Neural progenitor cell (in vitro differentiated cells): ENCODE data around the gene IQGAP1.

Experiments
- CTCF ChIP-seq: fragments of 200-600 bp; sonication (generic); IDR thresholded peaks from 2 replicates; pipeline ENCODE4 v1.5.1; 2017; ENCODE audit warnings: antibody characterized with exemption, mild to moderate bottlenecking
- EZH2 ChIP-seq: fragments of 200-600 bp; sonication (generic); IDR thresholded peaks from 2 replicates; pipeline ENCODE4 v1.6.1; 2017; ENCODE audit warnings: antibody characterized with exemption, mild to moderate bottlenecking, moderate library complexity
- EZH2phosphoT487 ChIP-seq: fragments of 200-600 bp; sonication (generic); IDR thresholded peaks from 2 replicates; pipeline ENCODE4 v1.6.1; 2017; ENCODE audit warnings: antibody characterized with exemption

DNA sequence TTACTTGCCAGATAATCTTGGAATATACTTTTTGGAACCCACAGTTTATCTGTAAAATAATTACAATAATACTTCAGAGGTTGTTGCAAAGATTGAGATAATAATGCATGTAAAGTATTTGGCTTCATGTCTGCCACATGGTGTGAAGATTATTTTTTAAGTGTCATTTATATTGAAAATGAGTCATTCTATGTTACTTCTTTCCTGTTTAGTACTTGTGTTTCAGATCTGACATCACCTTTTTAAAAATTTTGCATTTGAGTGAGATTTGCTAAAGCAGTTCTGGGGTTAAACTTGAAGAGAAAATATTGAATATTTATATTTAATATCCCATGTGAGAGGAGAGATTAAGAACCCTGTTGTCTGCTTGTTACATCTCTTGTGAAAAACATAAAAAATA lies 31.2 kb downstream of the IQGAP1 start:
- TF ChIP-seq CTCF: no peak
- no peak for TF ChIP-seq EZH2
- no peak for TF ChIP-seq EZH2phosphoT487
